Measurements from ENCODE around the gene GHR.
"Not testable (repeated sequence)": the region's sequence is repeated elsewhere in the genome, so short reads cannot be mapped to it uniquely, and the experiment has no call there.

GHR gene

DNA sequence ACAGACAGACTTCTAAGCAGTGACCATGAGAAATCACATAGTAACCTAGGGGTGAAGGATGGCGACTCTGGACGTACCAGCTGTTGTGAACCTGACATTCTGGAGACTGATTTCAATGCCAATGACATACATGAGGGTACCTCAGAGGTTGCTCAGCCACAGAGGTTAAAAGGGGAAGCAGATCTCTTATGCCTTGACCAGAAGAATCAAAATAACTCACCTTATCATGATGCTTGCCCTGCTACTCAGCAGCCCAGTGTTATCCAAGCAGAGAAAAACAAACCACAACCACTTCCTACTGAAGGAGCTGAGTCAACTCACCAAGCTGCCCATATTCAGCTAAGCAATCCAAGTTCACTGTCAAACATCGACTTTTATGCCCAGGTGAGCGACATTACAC is 295.4 kb downstream of the GHR start:
- peak; percentile 57 for DNase-seq (ENCODE audit: low read depth, low spot score)

DNA sequence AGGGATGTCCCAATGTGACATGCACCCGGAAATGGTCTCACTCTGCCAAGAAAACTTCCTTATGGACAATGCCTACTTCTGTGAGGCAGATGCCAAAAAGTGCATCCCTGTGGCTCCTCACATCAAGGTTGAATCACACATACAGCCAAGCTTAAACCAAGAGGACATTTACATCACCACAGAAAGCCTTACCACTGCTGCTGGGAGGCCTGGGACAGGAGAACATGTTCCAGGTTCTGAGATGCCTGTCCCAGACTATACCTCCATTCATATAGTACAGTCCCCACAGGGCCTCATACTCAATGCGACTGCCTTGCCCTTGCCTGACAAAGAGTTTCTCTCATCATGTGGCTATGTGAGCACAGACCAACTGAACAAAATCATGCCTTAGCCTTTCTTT is 295.8 kb downstream of the GHR start:
- DNase-seq (ENCODE audit: low read depth, low spot score): no peak

DNA sequence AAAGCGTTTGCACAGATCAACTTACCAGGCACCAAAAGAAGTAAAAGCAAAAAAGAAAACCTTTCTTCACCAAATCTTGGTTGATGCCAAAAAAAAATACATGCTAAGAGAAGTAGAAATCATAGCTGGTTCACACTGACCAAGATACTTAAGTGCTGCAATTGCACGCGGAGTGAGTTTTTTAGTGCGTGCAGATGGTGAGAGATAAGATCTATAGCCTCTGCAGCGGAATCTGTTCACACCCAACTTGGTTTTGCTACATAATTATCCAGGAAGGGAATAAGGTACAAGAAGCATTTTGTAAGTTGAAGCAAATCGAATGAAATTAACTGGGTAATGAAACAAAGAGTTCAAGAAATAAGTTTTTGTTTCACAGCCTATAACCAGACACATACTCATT is 297.0 kb downstream of the GHR start:
- no peak for DNase-seq (ENCODE audit: low read depth, low spot score)

DNA sequence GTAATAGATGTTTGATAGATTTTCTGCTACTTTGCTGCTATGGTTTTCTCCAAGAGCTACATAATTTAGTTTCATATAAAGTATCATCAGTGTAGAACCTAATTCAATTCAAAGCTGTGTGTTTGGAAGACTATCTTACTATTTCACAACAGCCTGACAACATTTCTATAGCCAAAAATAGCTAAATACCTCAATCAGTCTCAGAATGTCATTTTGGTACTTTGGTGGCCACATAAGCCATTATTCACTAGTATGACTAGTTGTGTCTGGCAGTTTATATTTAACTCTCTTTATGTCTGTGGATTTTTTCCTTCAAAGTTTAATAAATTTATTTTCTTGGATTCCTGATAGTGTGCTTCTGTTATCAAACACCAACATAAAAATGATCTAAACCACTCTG is 298.2 kb downstream of the GHR start:
- no peak for DNase-seq (ENCODE audit: low read depth, low spot score)

DNA sequence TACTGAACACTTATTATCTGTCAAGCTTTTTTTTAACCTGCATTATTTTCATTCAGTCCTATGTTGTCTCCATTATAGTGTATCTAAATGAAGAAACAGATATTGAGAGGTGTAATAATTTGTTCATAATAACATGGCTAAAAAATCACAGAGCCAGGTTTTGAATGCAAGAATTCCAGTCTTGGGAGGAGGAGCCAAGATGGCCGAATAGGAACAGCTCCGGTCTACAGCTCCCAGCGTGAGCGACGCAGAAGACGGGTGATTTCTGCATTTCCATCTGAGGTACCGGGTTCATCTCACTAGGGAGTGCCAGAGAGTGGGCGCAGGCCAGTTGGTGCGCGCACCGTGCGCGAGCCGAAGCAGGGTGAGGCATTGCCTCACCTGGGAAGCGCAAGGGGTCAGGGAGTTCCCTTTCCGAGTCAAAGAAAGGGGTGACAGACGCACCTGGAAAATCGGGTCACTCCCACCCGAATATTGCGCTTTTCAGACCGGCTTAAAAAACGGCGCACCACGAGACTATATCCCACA is 311.4 kb downstream of the GHR start:
- DNase-seq (ENCODE audit: low read depth, low spot score): not testable (repeated sequence)

DNA sequence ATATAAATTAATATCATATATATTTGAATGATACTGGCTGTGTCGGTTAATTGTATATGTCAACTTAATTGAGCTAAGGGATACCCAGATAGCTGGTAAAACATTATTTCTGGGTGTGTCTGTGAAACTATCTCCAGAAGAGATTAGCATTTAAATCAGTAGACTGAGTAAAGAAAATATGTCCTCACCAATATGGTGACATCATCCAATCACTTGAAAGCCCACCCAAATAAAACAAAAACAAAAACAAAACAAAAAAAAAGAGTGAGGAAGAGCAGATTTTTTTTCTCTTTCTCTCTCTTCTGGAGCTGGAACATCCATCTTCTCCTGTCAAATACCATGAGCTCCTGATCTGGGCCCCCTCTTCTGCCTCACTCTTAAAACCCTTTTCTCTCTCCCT is 317.7 kb downstream of the GHR start:
- no peak for DNase-seq (ENCODE audit: low read depth, low spot score)

DNA sequence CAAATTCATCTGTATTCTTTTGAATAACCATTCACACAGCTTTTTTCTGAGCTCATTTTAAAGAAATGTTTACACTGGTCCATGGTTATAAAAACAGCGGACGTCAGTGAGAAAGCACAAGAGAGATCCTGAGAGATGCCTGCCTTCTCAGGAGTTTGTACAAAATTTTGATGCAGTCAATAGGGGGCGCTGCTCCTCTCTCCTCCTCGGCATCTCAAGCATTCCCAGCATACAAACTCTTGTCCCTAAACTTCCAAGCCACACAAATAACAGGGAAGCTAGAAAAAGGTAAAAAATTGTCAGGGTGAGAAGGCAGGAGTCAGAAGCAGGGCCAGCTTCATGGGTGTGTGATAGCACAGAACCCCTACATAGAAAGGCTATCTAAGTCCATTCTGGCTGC is 322.2 kb downstream of the GHR start:
- DNase-seq (ENCODE audit: low read depth, low spot score): no peak

DNA sequence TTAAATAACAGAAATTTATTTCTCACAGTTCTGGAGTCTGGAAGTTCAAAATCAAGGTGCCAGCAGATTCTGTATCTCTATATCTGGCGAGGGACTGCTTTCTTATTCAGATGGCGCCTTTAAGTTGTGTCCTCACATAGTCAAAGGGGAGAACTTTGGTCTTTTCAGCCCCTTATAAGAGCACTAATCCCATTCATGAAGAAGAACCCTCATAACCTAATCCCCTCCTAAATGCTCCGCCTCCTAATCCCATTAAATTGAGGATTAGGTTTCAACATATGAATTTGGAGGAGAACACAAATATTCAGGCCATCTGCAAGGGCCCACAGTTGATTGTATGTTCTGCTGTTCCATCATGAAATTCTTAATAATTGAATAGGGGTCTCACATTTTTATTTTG is 322.6 kb downstream of the GHR start:
- no peak for DNase-seq (ENCODE audit: low read depth, low spot score)

DNA sequence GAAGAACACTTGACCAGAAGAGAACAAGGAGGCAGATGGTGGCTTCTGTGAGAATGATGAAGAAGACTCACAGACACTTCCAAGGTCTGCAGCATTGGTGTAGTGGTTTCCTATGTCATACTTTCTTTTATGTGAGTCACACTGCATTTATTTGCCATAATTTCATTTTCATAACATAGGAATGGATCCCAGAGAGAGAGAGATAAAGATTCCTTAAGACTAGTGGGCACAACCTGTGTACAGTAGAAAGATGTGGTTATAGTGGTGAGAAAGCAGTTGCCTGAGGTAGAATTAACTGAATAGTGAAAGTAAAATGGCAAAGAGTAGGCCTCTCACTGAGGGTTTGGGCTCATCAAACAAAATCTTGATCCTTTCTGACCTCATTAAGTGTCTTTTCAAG is 325.8 kb downstream of the GHR start:
- no peak for DNase-seq (ENCODE audit: low read depth, low spot score)

DNA sequence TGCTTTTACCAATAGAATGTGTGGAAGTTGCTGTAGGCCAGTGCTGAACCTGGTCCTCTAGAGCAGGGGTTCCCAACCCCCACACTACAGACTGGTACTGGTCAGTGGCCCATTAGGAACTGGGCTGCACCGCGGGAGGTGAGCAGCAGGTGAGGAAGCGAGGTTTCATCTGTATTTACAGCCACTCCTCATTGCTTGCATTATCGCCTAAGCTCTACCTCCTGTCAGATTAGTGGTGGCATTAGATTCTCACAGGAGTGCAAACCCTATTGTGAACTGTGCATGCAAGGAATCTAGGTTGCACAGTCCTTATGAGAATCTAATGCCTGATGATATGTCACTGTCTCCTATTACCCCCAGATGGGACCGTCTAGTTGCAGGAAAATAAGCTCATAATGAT is 327.3 kb downstream of the GHR start:
- DNase-seq (ENCODE audit: low read depth, low spot score): no peak

DNA sequence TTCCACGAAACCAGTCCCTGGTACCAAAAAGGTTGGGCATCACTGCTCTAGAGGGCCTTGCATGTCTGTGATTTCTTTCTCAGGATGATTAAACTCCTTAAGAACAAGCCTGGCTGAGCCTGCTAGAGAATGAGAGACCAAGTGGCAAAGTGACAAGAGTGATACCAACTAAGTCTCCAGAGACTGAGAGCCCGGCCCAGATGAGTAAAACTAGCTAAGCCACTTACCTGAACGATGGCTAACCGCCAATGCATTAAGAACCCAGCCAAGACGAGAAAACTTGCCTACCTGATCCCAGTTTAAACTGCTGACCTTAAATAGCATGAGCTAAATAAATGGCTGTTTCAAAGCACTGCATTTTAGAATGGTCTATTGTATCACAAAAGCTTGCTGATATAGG is 327.8 kb downstream of the GHR start:
- DNase-seq (ENCODE audit: low read depth, low spot score): no peak

DNA sequence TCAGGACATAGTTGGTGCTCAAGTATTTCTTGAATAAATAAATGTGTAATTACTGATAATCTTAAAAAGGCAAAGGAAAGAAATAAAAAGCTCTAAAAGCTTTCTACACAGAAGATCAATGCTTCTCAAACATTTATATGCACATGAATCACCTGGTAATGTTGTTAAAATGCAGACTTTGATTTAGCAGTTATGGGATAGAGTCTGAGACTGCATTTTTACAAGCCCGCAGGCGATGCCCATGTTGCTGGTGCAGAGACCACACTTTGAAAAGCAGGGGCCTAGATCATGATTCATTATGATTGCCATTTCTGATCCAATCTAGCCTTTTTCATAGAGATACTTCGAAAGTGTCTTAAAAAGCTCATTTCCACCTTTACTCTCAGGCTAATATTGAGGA is 329.9 kb downstream of the GHR start:
- no peak for DNase-seq (ENCODE audit: low read depth, low spot score)

DNA sequence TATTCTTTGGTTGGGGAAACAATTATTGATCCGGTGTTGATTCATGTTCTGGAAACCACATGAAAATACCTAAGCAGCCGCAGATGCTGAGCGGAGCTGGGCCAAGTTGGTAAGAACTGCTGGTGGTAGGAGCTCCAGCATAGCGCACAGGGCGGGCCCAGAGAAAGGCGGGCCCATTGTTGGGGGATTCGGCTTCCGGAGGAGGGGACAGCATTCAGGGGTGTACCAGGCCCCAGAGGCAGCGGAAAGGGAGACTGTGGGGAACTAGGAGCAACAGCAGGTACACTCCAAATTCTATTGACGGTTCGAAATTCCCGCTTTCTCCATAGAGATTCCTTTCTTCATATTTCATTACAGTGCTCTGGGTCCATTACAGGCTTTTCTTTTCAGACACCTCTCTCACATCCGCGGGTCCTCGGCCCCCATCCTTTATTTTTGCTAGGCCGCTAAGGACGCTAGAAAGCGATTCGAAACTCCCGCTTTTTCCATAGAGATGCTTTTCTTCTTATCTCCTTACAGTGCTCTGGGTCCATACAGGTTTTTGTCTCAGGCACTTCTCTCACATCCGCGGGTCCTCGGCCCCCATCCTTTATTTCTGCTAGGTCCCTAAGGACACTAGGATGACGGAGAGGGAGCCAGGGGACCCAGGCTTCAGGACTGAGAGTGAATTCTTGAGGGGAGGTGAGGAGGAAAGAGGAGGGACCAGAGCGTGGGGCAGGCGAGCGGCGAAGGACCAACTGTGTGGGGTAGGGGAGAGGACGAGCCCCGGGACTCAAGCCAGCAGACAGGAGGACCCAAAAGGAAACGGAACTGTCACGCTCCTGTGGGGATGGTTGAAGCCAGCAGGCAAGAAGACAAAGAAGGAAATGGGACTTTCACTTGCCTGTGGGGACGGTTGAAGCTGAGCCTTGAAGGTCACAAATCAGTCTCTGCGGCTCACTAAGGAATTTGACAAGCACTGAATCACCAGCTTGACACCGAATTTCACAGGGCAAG is 333.7 kb downstream of the GHR start, which contains the start of gene CCDC152:
Gene CCDC152, plus strand, starts transcription at position 213 of the 996 bp plus-strand sequence. CDS start 2,304 bp downstream, outside the sequence.
- peak; percentile 54 for DNase-seq (ENCODE audit: low read depth, low spot score)

DNA sequence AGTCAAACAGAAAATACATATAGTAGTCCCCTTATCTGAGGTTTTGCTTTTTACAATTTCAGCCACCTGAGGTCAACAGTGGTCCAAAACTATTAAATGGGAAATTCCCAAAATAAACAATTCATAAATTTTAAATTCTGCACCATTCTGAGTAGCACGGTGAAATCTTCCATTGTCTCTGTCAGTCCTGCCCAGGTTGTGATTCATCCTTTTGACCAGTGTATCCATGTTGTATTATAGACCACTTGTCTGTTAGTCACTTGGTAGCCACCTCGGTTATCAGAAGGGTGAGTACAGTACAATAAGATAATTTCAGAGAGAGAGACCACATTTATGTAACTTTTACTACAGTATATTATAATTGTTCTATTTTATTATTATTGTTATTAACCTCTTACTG is 336.2 kb downstream of the GHR start:
- DNase-seq (ENCODE audit: low read depth, low spot score): no peak

DNA sequence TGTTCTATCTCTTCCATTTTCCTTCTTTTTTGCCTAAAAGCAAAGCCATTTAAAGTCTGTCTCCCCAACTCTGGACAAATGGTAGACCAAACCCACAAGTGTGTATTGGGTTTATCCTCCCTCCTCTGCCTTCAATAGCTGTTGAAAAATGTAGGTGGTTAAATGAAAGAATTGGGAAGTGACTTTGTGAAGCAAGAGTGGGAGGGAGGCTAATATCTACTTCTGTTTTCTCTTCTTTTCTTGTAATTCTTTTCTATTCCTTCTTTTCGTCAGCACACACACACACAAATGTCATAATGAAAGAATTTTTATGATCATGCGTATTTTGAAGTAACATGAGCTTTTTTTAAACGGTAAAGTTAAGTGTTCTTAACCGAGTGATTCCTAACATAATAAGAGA is 337.2 kb downstream of the GHR start:
- DNase-seq (ENCODE audit: low read depth, low spot score): no peak

DNA sequence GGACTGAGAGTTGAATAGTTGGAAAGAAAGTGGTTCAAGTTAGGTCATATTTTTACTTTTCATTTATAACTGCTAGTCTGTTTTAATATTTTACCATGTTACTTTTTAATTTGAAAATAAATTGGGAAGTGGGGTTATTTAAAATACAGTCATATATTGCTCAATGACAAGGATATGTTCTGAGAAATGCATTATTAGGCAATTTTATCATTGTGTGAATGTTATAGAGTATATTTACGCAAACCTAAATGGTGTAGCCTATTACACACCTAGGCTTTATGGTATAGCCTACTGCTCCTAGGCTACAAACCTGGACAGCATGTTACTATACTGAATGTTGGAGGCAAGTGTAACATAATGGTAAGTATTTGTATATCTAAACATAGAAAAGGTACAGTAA is 338.6 kb downstream of the GHR start:
- no peak for DNase-seq (ENCODE audit: low read depth, low spot score)

DNA sequence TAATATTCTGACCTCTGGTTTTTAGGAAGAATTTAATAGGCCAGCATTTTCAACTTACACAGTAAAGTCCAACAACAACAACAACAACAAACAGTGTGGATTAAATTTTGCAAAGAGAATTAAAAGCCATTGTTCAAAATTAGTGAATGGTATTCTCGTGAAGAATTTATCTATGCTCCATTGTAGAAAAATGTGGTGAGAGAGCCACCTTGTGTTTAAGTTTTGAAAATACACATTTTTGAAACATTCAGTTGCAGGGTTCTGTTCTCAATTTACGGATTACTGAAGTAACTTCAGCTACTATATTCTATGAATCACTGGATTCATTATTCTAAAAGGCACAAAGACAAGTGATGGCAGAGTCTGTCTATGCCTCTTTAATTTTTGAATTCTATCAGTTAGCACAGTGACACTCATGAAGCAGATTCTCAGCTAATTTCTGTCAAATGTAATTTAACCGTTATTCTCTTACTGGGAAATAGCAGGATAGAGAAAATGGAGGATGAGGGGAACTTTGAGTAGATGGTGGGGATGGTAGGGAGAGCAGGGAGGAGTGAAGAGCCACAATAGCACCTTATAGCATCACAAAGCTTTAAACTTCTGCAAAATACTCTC is 344.4 kb downstream of the GHR start:
- peak; percentile 50 for DNase-seq (ENCODE audit: low read depth, low spot score)

DNA sequence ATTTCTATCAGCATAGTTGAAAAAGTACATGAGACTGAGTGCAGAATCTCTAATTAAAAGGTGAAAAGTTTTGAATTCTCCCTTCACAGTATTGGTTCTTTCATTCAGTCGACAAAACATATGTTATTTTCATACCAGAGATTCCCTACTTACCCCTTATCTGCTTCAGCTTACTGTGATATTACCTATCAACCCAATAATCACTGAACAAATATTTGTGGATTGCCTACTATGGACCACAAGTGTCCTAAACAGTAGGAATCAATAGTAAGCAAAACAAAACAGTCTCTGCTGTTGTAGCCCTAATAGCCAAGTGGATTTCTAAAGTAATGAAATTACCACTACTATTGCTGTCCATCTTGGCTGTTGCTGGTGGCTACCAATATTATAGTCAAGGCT is 344.9 kb downstream of the GHR start:
- DNase-seq (ENCODE audit: low read depth, low spot score): no peak

DNA sequence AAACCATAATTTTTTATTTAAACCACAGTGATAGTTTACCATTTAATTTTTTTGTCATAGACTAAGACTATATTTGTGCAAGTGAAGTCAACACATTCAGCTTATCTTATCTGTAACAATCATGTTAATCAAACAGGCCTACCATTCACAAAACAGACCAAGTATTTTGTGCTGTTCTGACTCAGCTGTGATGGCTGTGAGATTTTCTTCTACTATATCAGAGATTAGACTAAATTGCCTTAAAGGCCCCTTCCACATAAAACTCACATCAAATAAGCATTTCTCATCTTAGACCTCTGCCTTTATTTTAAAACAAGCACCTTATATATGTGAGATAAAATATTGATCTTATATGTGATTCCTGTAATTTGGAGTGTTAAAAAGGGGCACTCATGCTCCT is 346.8 kb downstream of the GHR start:
- no peak for DNase-seq (ENCODE audit: low read depth, low spot score)

All from astrocyte of the hippocampus (primary cell).